WTC11 (cell line): ENCODE data around the gene ZNF20. TPM values are rescaled to one million over a fixed set of nuclear protein-coding genes. Genes with fewer than 3 reads are reported as not detected.

Source experiments
- ATAC-seq: fragments of 200-7000 bp; cut with Tn5 transposase; 2 replicates; pipeline ENCODE4 v1.10.0; 2021; ENCODE audit warnings: mild to moderate bottlenecking, moderate library complexity
- CTCF ChIA-PET: fragments of 300-600 bp; sonication (Branson Sonifier 250); formaldehyde crosslinking; loops from one replicate; lab custom pipeline; 2021; ENCODE audit warnings: antibody characterized with exemption; lab: Charles Lee
- POLR2A ChIA-PET: fragments of 350-600 bp; sonication (Branson Sonifier 250); formaldehyde crosslinking; loops from one replicate; lab custom pipeline; 2021; ENCODE audit warnings: antibody characterized with exemption; lab: Charles Lee
- DNase-seq: peaks from one replicate; pipeline ENCODE4 v3.0.0; 2021; ENCODE audit warnings: low spot score
- H3K27ac Mint-ChIP-seq: 2 replicates; pipeline ENCODE4 v1.8.0; 2021; ENCODE audit warnings: mixed read lengths
- H3K27me3 Mint-ChIP-seq: 2 replicates; pipeline ENCODE4 v1.8.0; 2021; ENCODE audit warnings: low read depth, mild to moderate bottlenecking, moderate library complexity, mixed read lengths
- H3K36me3 Mint-ChIP-seq: 2 replicates; pipeline ENCODE4 v1.8.0; 2021; ENCODE audit warnings: mixed read lengths
- H3K4me1 Mint-ChIP-seq: 2 replicates; pipeline ENCODE4 v1.8.0; 2022; ENCODE audit warnings: mixed read lengths
- H3K4me3 Mint-ChIP-seq: 2 replicates; pipeline ENCODE4 v1.8.0; 2021; ENCODE audit warnings: mild to moderate bottlenecking, moderate library complexity, mixed read lengths
- H3K9me3 Mint-ChIP-seq: 2 replicates; pipeline ENCODE4 v1.8.0; 2021; ENCODE audit warnings: mixed read lengths
- ARID4B ChIP-seq: sonication (generic); formaldehyde crosslinking; IDR thresholded peaks from 2 replicates; pipeline ENCODE4 v1.8.0; 2023; ENCODE audit warnings: missing genetic modification reagents, mild to moderate bottlenecking, borderline replicate concordance
- CBFB ChIP-seq: sonication (generic); formaldehyde crosslinking; IDR thresholded peaks from 2 replicates; pipeline ENCODE4 v1.8.1; 2022; ENCODE audit warnings: mild to moderate bottlenecking, low read depth, missing genetic modification reagents
- E2F5 ChIP-seq: sonication (generic); formaldehyde crosslinking; IDR thresholded peaks from 2 replicates; pipeline ENCODE4 v1.8.1; 2022; ENCODE audit warnings: mild to moderate bottlenecking, moderate library complexity, missing genetic modification reagents
- ERG ChIP-seq: fragments of 250-450 bp; sonication (Bioruptor Pico); IDR thresholded peaks from 2 replicates; pipeline ENCODE4 v1.8.0; 2021; ENCODE audit warnings: mild to moderate bottlenecking
- ESRRA ChIP-seq: sonication (generic); formaldehyde crosslinking; IDR thresholded peaks from 2 replicates; pipeline ENCODE4 v1.8.1; 2022; ENCODE audit warnings: mild to moderate bottlenecking, missing genetic modification reagents, borderline replicate concordance
- FOXP4 ChIP-seq: sonication (generic); formaldehyde crosslinking; IDR thresholded peaks from 2 replicates; pipeline ENCODE4 v1.8.0; 2022; ENCODE audit warnings: mild to moderate bottlenecking, missing genetic modification reagents
- GABPB1 ChIP-seq: sonication (generic); formaldehyde crosslinking; IDR thresholded peaks from 2 replicates; pipeline ENCODE4 v1.8.1; 2023; ENCODE audit warnings: mild to moderate bottlenecking, missing genetic modification reagents
- JAZF1 ChIP-seq: fragments of 250-450 bp; sonication (Bioruptor Pico); IDR thresholded peaks from 2 replicates; pipeline ENCODE4 v1.9.0; 2021; ENCODE audit warnings: moderate library complexity, mild to moderate bottlenecking, inconsistent platforms
- NFYB ChIP-seq: sonication (generic); formaldehyde crosslinking; conservative IDR thresholded peaks from 2 replicates; pipeline ENCODE4 v1.8.0; 2022; ENCODE audit warnings: low read depth, missing genetic modification reagents
- NR2C2 ChIP-seq: sonication (generic); formaldehyde crosslinking; IDR thresholded peaks from 2 replicates; pipeline ENCODE4 v1.8.0; 2022; ENCODE audit warnings: mild to moderate bottlenecking, missing genetic modification reagents
- SP1 ChIP-seq: sonication (generic); formaldehyde crosslinking; conservative IDR thresholded peaks from 2 replicates; pipeline ENCODE4 v1.8.1; 2022; ENCODE audit warnings: missing genetic modification reagents
- USF1 ChIP-seq: sonication (generic); formaldehyde crosslinking; IDR thresholded peaks from 2 replicates; pipeline ENCODE4 v1.8.0; 2022; ENCODE audit warnings: mild to moderate bottlenecking, missing genetic modification reagents
- ZNF396 ChIP-seq: fragments of 250-450 bp; sonication (Bioruptor Pico); IDR thresholded peaks from 2 replicates; pipeline ENCODE4 v1.8.0; 2021; ENCODE audit warnings: mild to moderate bottlenecking, moderate library complexity, borderline replicate concordance
- ZNF425 ChIP-seq: fragments of 250-450 bp; sonication (Bioruptor Pico); conservative IDR thresholded peaks from 2 replicates; pipeline ENCODE4 v1.9.0; 2021; ENCODE audit warnings: mild to moderate bottlenecking
- ZNF671 ChIP-seq: fragments of 250-450 bp; sonication (Bioruptor Pico); IDR thresholded peaks from 2 replicates; pipeline ENCODE4 v1.8.0; 2021; ENCODE audit warnings: mild to moderate bottlenecking
- total RNA-seq: library from RNA; stranded (reverse); gene quantifications from 3 replicates; pipeline ENCODE4 v1.2.3, GENCODE V29; 2021

ZNF20 gene
- total RNA-seq, 1 experiment from 2014 or later = 7.8 TPM

- no peaks in the 10 kb centered on the region; the same call in 1 of the 2 replicates for H3K27me3 Mint-ChIP-seq
- POLR2A ChIA-PET = no interaction called here
- CTCF ChIA-PET = interaction anchor here (0.6 to 1.4 kb wide), 5 partner anchors 38 to 300 kb away, joined by 3 to 4 read pairs (median 3); partner anchors contain the start of gene ZNF878
- H3K4me3 Mint-ChIP-seq = no peak overlapping the region
- ATAC-seq (no peak), DNase-seq (no peak)
- H3K9me3 Mint-ChIP-seq = peaks cover 64% of the 10 kb centered on the region
- H3K27ac Mint-ChIP-seq = no peak overlapping the region
- no peak for TF ChIP-seq JAZF1
- TF ChIP-seq, all 79 proteins: peak for 0
- Mint-ChIP-seq H3K4me1 (peaks cover 4% of the 10 kb centered on the region), H3K36me3 (peaks cover 85% of the 10 kb centered on the region)
Observed at GRCh38 chr19:12098040-12098439, 42.1 kb downstream of the ZNF20 start.

GRCh38 chr19:12095111-12095790, 44.9 kb downstream of the ZNF20 start:
- TF ChIP-seq ARID4B (CRISPR knock-in tag) (no peak), ZNF396 (CRISPR knock-in tag) (no peak), USF1 (CRISPR knock-in tag) (no peak), GABPB1 (CRISPR knock-in tag) (no peak), ESRRA (CRISPR knock-in tag) (no peak), CBFB (no peak), NFYB (CRISPR knock-in tag) (no peak), E2F5 (no peak), JAZF1 (no peak), FOXP4 (CRISPR knock-in tag) (no peak)
- TF ChIP-seq, all 79 proteins: peak for 0
- POLR2A ChIA-PET = no interaction called here
- Mint-ChIP-seq H3K27ac (no peak overlapping the region), H3K36me3 (peaks cover 59% of the 10 kb centered on the region), H3K4me3 (no peak overlapping the region), H3K9me3 (peaks cover 40% of the 10 kb centered on the region), H3K4me1 (peaks cover 12% of the 10 kb centered on the region), H3K27me3 (no peaks in the 10 kb centered on the region)
- ATAC-seq (no peak), DNase-seq (no peak)
- CTCF ChIA-PET = no interaction called here

GRCh38 chr19:12093777-12094176, 46.4 kb downstream of the ZNF20 start:
- peak overlapping the region; percentile 89 for H3K4me3 Mint-ChIP-seq
- H3K27me3 Mint-ChIP-seq = no peaks in the 10 kb centered on the region
- no peak for DNase-seq
- no peak for ATAC-seq
- peaks cover 44% of the 10 kb centered on the region for H3K36me3 Mint-ChIP-seq
- peaks cover 12% of the 10 kb centered on the region for H3K4me1 Mint-ChIP-seq
- ChIA-PET POLR2A (no interaction called here), CTCF (interaction anchor here (1.1 kb wide), 1 partner anchor 34 kb away, joined by 3 read pairs; no protein-coding TSS in a partner anchor)
- peaks cover 27% of the 10 kb centered on the region for H3K9me3 Mint-ChIP-seq
- no peak overlapping the region for H3K27ac Mint-ChIP-seq
- TF ChIP-seq ERG = no peak
- TF ChIP-seq USF1 (CRISPR knock-in tag) = no peak
- TF ChIP-seq ZNF671 = no peak
- TF ChIP-seq ZNF425 (CRISPR knock-in tag) = no peak
- TF ChIP-seq FOXP4 (CRISPR knock-in tag) = no peak
- no peak for TF ChIP-seq NR2C2 (CRISPR knock-in tag)
- no peak for TF ChIP-seq SP1
